Hepatocyte (in vitro differentiated cells): ENCODE data around the gene DCAF11. TPM values are rescaled to one million over a fixed set of nuclear protein-coding genes. Genes with fewer than 3 reads are reported as not detected.

Source experiments
- DNase-seq: peaks from one replicate; pipeline ENCODE4 v3.0.0-alpha.2; 2016; ENCODE audit warnings: low spot score
- H2AFZ ChIP-seq: fragments of 200-600 bp; sonication (generic); 2 replicates; pipeline ENCODE4 v1.6.0; 2016; ENCODE audit warnings: antibody characterized with exemption, mild to moderate bottlenecking
- H3K27ac ChIP-seq: fragments of 200-600 bp; sonication (generic); 2 replicates; pipeline ENCODE4 v1.5.1; 2016; ENCODE audit warnings: mild to moderate bottlenecking
- H3K27me3 ChIP-seq: fragments of 200-600 bp; sonication (generic); 2 replicates; pipeline ENCODE4 v1.6.1; 2016
- H3K36me3 ChIP-seq: fragments of 200-600 bp; sonication (generic); replicated peaks from 2 replicates; pipeline ENCODE4 v1.5.1; 2016; ENCODE audit warnings: low read depth; ENCODE audit not compliant: insufficient read depth
- H3K4me1 ChIP-seq: fragments of 200-600 bp; sonication (generic); 2 replicates; pipeline ENCODE4 v1.5.1; 2016; ENCODE audit warnings: mild to moderate bottlenecking, moderate library complexity; ENCODE audit not compliant: insufficient read depth
- H3K4me2 ChIP-seq: fragments of 200-600 bp; sonication (generic); 2 replicates; pipeline ENCODE4 v1.6.0; 2016
- H3K4me3 ChIP-seq: fragments of 200-600 bp; sonication (generic); 2 replicates; pipeline ENCODE4 v1.5.1; 2016; ENCODE audit warnings: mild to moderate bottlenecking
- H3K79me2 ChIP-seq: fragments of 200-600 bp; sonication (generic); 2 replicates; pipeline ENCODE4 v1.6.0; 2017; ENCODE audit warnings: mild to moderate bottlenecking
- H3K9me2 ChIP-seq: fragments of 200-600 bp; sonication (generic); replicated peaks from 2 replicates; pipeline ENCODE4 v1.6.0; 2017; ENCODE audit warnings: mild to moderate bottlenecking; ENCODE audit not compliant: insufficient read depth
- H3K9me3 ChIP-seq: fragments of 200-600 bp; sonication (generic); 2 replicates; pipeline ENCODE4 v1.5.1; 2016; ENCODE audit warnings: low read depth, mild to moderate bottlenecking
- H4K20me1 ChIP-seq: fragments of 200-600 bp; sonication (generic); 2 replicates; pipeline ENCODE4 v1.6.0; 2016; ENCODE audit warnings: mild to moderate bottlenecking; ENCODE audit not compliant: insufficient read depth, poor library complexity, severe bottlenecking
- EZH2 ChIP-seq: fragments of 200-600 bp; sonication (generic); IDR thresholded peaks from 2 replicates; pipeline ENCODE4 v1.6.1; 2016; ENCODE audit warnings: antibody characterized with exemption, mild to moderate bottlenecking, borderline replicate concordance
- EZH2phosphoT487 ChIP-seq: fragments of 200-600 bp; sonication (generic); IDR thresholded peaks from one replicate; pipeline ENCODE4 v1.6.1; 2018; ENCODE audit warnings: antibody characterized with exemption, mild to moderate bottlenecking, low read depth, moderate library complexity; ENCODE audit not compliant: unreplicated experiment, severe bottlenecking
- WGBS: methylation state at CpG from one replicate; pipeline ENCODE4 v1.1.6; 2016; ENCODE audit warnings: low lambda C conversion rate; ENCODE audit errors: missing lambda C conversion rate; 5-methylcytosine and 5-hydroxymethylcytosine counted together
- polyA plus RNA-seq: library from polyadenylated mRNA; unstranded; fragments of >200 nt; fragmentation: Nextera tagmentation; extraction: Ambion mirVana; gene quantifications from 2 replicates; pipeline ENCODE4 v1.2.1, GENCODE V29; 2016
- total RNA-seq: library from RNA; depleted of rRNA; stranded (reverse); fragments of >200 nt; gene quantifications from 2 replicates; pipeline ENCODE4 v1.2.3, GENCODE V29; 2014
- TF ChIP-seq, protein P1 (sequence below): fragments of 200-600 bp; sonication (generic); IDR thresholded peaks from 2 replicates; pipeline ENCODE4 v1.5.1; 2016; ENCODE audit warnings: antibody characterized with exemption, mild to moderate bottlenecking; ENCODE audit not compliant: poor library complexity

DCAF11 gene
- total and polyA plus RNA-seq, 2 experiments from 2014 or later: 55.6 to 78.9 TPM

GRCh38 chr14:24126939-24127338, 12.4 kb downstream of the DCAF11 start:
- no peaks in the 10 kb centered on the region for H3K9me3 ChIP-seq
- H3K79me2 ChIP-seq: no peaks in the 10 kb centered on the region
- DNase-seq: no peak
- H3K27me3 ChIP-seq: no peaks in the 10 kb centered on the region
- TF ChIP-seq EZH2phosphoT487 (no peak), EZH2 (no peak)
- TF ChIP-seq, protein P1, sequence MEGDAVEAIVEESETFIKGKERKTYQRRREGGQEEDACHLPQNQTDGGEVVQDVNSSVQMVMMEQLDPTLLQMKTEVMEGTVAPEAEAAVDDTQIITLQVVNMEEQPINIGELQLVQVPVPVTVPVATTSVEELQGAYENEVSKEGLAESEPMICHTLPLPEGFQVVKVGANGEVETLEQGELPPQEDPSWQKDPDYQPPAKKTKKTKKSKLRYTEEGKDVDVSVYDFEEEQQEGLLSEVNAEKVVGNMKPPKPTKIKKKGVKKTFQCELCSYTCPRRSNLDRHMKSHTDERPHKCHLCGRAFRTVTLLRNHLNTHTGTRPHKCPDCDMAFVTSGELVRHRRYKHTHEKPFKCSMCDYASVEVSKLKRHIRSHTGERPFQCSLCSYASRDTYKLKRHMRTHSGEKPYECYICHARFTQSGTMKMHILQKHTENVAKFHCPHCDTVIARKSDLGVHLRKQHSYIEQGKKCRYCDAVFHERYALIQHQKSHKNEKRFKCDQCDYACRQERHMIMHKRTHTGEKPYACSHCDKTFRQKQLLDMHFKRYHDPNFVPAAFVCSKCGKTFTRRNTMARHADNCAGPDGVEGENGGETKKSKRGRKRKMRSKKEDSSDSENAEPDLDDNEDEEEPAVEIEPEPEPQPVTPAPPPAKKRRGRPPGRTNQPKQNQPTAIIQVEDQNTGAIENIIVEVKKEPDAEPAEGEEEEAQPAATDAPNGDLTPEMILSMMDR: no peak
- H3K4me2 ChIP-seq: no peak overlapping the region
- H3K4me3 ChIP-seq: no peak overlapping the region
- H2AFZ ChIP-seq: no peak overlapping the region
- no peaks in the 10 kb centered on the region for H3K4me1 ChIP-seq
- H3K27ac ChIP-seq: no peak overlapping the region
- no peaks in the 10 kb centered on the region for H3K36me3 ChIP-seq
- H3K9me2 ChIP-seq: no peaks in the 10 kb centered on the region
- H4K20me1 ChIP-seq: no peaks in the 10 kb centered on the region

GRCh38 chr14:24127673-24128072, 13.1 kb downstream of the DCAF11 start:
- 88% methylated on average over 2 of the region's 2 CpGs for WGBS
- no peaks in the 10 kb centered on the region for H3K9me3 ChIP-seq
- H4K20me1 ChIP-seq: no peaks in the 10 kb centered on the region
- no peaks in the 10 kb centered on the region for H3K27me3 ChIP-seq
- H3K79me2 ChIP-seq: no peaks in the 10 kb centered on the region
- no peaks in the 10 kb centered on the region for H3K4me1 ChIP-seq
- H3K4me3 ChIP-seq: no peak overlapping the region
- no peak overlapping the region for H2AFZ ChIP-seq
- H3K4me2 ChIP-seq: no peak overlapping the region
- no peaks in the 10 kb centered on the region for H3K9me2 ChIP-seq
- no peaks in the 10 kb centered on the region for H3K36me3 ChIP-seq
- no peak overlapping the region for H3K27ac ChIP-seq
- TF ChIP-seq EZH2phosphoT487: no peak
- TF ChIP-seq, protein P1: no peak
- no peak for TF ChIP-seq EZH2
- DNase-seq: no peak

DNA sequence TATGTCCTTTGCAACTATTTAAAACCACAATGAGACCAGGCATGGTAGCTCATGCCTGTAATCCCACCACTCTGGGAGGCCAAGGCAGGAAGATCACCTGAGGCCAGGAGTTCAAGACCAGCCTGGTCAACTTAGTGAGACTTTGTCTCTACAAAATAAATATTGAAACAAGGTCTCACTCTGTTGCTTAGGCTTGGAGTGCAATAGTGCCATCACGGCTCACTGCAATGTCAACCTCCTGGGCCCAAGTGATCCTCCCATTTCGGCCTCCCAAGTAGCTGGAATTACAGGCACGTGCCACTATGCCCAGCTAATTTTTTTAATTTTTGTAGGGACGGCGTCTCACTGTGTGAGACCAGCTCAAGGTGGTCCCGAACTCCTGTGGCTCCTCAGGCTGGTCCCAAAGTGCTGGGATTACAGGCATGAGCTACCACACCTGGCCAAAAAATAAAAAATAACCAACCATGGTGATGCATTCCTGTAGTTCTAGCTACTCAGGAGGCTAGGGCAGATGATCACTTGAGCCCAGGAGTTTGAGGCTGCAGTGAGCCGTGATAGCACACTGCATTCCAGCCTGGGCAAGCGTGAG, 14.9 kb downstream of the DCAF11 start:
- TF ChIP-seq EZH2phosphoT487 (no peak), EZH2 (no peak)
- TF ChIP-seq, protein P1: no peak
- no peak overlapping the region for H3K4me2 ChIP-seq
- no peaks in the 10 kb centered on the region for H4K20me1 ChIP-seq
- no peaks in the 10 kb centered on the region for H3K9me3 ChIP-seq
- no peak for DNase-seq
- H3K4me3 ChIP-seq: no peak overlapping the region
- H3K27ac ChIP-seq: no peak overlapping the region
- 88% methylated on average over 8 of the region's 8 CpGs for WGBS
- no peak overlapping the region for H2AFZ ChIP-seq
- no peaks in the 10 kb centered on the region for H3K9me2 ChIP-seq
- H3K4me1 ChIP-seq: no peaks in the 10 kb centered on the region
- H3K27me3 ChIP-seq: no peaks in the 10 kb centered on the region
- no peaks in the 10 kb centered on the region for H3K36me3 ChIP-seq
- no peaks in the 10 kb centered on the region for H3K79me2 ChIP-seq

GRCh38 chr14:24130380-24130716, 15.8 kb downstream of the DCAF11 start, which contains the start of gene FITM1:
TSS of gene FITM1 (plus strand) at chr14:24130659. CDS start at chr14:24131564, 905 bp downstream.
- H4K20me1 ChIP-seq: no peaks in the 10 kb centered on the region
- H3K27me3 ChIP-seq: no peaks in the 10 kb centered on the region
- H3K36me3 ChIP-seq: no peaks in the 10 kb centered on the region
- H3K4me3 ChIP-seq: no peak within 1 kb of the TSS
- H3K4me2 ChIP-seq: no peak within 1 kb of the TSS
- TF ChIP-seq EZH2phosphoT487: no peak
- TF ChIP-seq, protein P1: no peak
- TF ChIP-seq EZH2: no peak
- H3K79me2 ChIP-seq: no peaks in the 10 kb centered on the region
- no peaks in the 10 kb centered on the region for H3K9me2 ChIP-seq
- DNase-seq: no peak
- no peaks in the 10 kb centered on the region for H3K4me1 ChIP-seq
- WGBS: 81% methylated on average over 5 of the region's 5 CpGs
- no peak within 1 kb of the TSS for H2AFZ ChIP-seq
- H3K9me3 ChIP-seq: no peaks in the 10 kb centered on the region
- no peak within 1 kb of the TSS for H3K27ac ChIP-seq
